ENCODE data around the gene PHETA1.

DNA sequence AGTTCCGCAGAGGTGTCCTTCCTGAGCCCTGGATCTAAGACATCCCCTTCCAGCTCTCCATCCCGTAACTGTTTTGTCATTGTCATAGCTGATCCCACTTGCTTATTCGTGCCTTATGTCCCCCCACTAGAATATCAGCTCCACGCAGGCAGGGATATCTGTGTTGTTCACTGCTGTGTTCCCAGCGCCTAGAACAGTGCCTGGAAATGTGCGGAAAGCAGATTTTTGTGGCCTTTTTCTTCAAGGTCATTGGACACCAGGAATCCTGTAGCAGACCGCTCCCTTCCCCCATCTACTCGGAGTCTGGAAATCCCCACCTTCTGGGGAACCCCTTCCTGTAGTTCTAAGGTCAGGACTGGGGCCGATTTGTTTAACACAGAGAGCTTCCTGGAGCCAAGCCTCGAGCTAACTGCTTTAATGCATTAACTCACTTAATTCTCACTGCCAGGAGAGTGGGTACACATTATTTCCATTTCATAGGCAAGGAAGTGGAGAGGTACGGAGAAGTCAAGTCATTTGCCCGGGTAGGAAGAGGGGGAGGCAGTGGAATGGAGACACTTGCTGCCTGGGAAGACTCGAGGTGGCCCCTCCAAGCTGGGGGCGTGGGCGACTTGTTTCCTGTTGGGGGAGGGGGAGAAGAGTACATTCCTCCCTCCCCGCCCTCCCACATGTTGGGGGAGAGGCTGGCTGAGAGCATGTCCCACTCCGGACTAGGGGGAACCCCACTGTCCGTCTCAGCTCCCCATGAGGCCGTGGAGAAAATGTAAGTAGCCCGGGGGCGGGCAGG is 35.7 kb upstream of the PHETA1 start:
- TF ChIP-seq, protein P1, sequence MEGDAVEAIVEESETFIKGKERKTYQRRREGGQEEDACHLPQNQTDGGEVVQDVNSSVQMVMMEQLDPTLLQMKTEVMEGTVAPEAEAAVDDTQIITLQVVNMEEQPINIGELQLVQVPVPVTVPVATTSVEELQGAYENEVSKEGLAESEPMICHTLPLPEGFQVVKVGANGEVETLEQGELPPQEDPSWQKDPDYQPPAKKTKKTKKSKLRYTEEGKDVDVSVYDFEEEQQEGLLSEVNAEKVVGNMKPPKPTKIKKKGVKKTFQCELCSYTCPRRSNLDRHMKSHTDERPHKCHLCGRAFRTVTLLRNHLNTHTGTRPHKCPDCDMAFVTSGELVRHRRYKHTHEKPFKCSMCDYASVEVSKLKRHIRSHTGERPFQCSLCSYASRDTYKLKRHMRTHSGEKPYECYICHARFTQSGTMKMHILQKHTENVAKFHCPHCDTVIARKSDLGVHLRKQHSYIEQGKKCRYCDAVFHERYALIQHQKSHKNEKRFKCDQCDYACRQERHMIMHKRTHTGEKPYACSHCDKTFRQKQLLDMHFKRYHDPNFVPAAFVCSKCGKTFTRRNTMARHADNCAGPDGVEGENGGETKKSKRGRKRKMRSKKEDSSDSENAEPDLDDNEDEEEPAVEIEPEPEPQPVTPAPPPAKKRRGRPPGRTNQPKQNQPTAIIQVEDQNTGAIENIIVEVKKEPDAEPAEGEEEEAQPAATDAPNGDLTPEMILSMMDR (conservative IDR thresholded peaks at IDR 0.05 in 1 of 2, IDR thresholded peaks at IDR 0.05 in 1 of 2; ENCODE audit: extremely low read depth in 1 of 2, insufficient read depth in 1 of 2, low read depth in 1 of 2, low read length in 2 of 2): no peak
- no peak for TF ChIP-seq EZH2 (IDR thresholded peaks at IDR 0.05; ENCODE audit: borderline replicate concordance, low read length)
